HepG2 (cell line): ENCODE results near the gene CPT1C. TPM values are rescaled to one million over a fixed set of nuclear protein-coding genes. Genes with fewer than 3 reads are reported as not detected.

Experiments
- ARHGAP35 ChIP-seq: sonication (generic); formaldehyde crosslinking; IDR thresholded peaks from 2 replicates; pipeline ENCODE4 v1.9.0; 2022; ENCODE audit warnings: mild to moderate bottlenecking, inconsistent platforms, moderate library complexity, missing genetic modification reagents, borderline replicate concordance
- GATAD2A ChIP-seq: IDR thresholded peaks from 2 replicates; pipeline ENCODE4 v1.6.1; 2016
- HMGA1 ChIP-seq: sonication (generic); formaldehyde crosslinking; conservative IDR thresholded peaks from 2 replicates; pipeline ENCODE4 v1.4.0; 2020; ENCODE audit warnings: missing genetic modification reagents
- KDM6A ChIP-seq: IDR thresholded peaks from 2 replicates; pipeline ENCODE4 v1.6.1; 2016; ENCODE audit warnings: low read depth
- KLF16 ChIP-seq, 2 experiments: sonication (generic) in 1 of 2; formaldehyde crosslinking in 1 of 2; IDR thresholded peaks; 2 replicates each; pipeline versions ENCODE4 v1.6.1 to v1.8.0; 2016 to 2023; ENCODE audit warnings: missing genetic modification reagents in 2 of 2, missing compliant biosample characterization in 1 of 2
- PCBP2 ChIP-seq: fragments of 200-400 bp; formaldehyde crosslinking; optimal IDR thresholded peaks from 2 replicates; pipeline ENCODE3; 2018; ENCODE audit warnings: low read length, low read depth; ENCODE audit not compliant: poor library complexity, severe bottlenecking
- PHF8 ChIP-seq: sonication (generic); formaldehyde crosslinking; IDR thresholded peaks from 2 replicates; pipeline ENCODE4 v1.5.0; 2020; ENCODE audit warnings: missing genetic modification reagents
- PLRG1 ChIP-seq: fragments of 450-650 bp; conservative IDR thresholded peaks from 2 replicates; pipeline ENCODE4 v1.6.1; 2016
- ZEB1 ChIP-seq: IDR thresholded peaks from 2 replicates; pipeline ENCODE4 v1.6.1; 2012; ENCODE audit warnings: mild to moderate bottlenecking, low read depth, inconsistent platforms; ENCODE audit not compliant: insufficient replicate concordance
- ZNF33A ChIP-seq: sonication (generic); formaldehyde crosslinking; IDR thresholded peaks from 2 replicates; pipeline ENCODE4 v1.5.1; 2020; ENCODE audit warnings: missing genetic modification reagents, mild to moderate bottlenecking, moderate library complexity, borderline replicate concordance
- ZNF562 ChIP-seq: sonication (generic); formaldehyde crosslinking; IDR thresholded peaks from 2 replicates; pipeline ENCODE4 v1.8.0; 2022; ENCODE audit warnings: missing genetic modification reagents, borderline replicate concordance
- ZNF737 ChIP-seq: sonication (generic); formaldehyde crosslinking; IDR thresholded peaks from 2 replicates; pipeline ENCODE4 v1.5.0; 2020; ENCODE audit warnings: missing genetic modification reagents, mild to moderate bottlenecking, borderline replicate concordance
- ZNF768 ChIP-seq: sonication (generic); formaldehyde crosslinking; IDR thresholded peaks from 2 replicates; pipeline ENCODE4 v1.4.0; 2020; ENCODE audit warnings: missing genetic modification reagents
- polyA plus RNA-seq, 8 experiments: library from polyadenylated mRNA; depleted of rRNA in 3 of 8; stranded (reverse) in 7 of 8; unstranded in 1 of 8; fragments of >200 nt; fragmentation: Illumina TruSeq in 4 of 8; extraction: Trizol in 4 of 8; gene quantifications; 2 replicates each; pipeline versions ENCODE4 v1.2.1 to v1.2.3, GENCODE V29; 2011 to 2016; ENCODE audit warnings: low read depth in 4 of 8, missing spikeins in 1 of 8, mixed read lengths in 1 of 8; ENCODE audit not compliant: insufficient read depth in 1 of 8
- total RNA-seq, 5 experiments: library from RNA; depleted of rRNA; stranded (reverse); fragments of >200 nt; fragmentation: Illumina TruSeq; extraction: Trizol; gene quantifications; 2 replicates each; pipeline ENCODE4 v1.2.3, GENCODE V29; 2016; ENCODE audit warnings: low read depth in 1 of 5
- TF ChIP-seq, protein P1 (sequence below): sonication (generic); formaldehyde crosslinking; IDR thresholded peaks from 2 replicates; pipeline ENCODE4 v1.5.1; 2020; ENCODE audit warnings: mild to moderate bottlenecking, missing genetic modification reagents
- TF ChIP-seq, protein P2 (sequence below): sonication (generic); formaldehyde crosslinking; IDR thresholded peaks from 2 replicates; pipeline ENCODE4 v1.5.1; 2020; ENCODE audit warnings: missing genetic modification reagents, mild to moderate bottlenecking, borderline replicate concordance
- TF ChIP-seq, protein P3 (sequence below): sonication (generic); formaldehyde crosslinking; IDR thresholded peaks from 2 replicates; pipeline ENCODE4 v1.8.0; 2022; ENCODE audit warnings: mild to moderate bottlenecking, missing genetic modification reagents; ENCODE audit not compliant: insufficient replicate concordance
- TF ChIP-seq, protein P4 (sequence below): sonication (generic); formaldehyde crosslinking; IDR thresholded peaks from 2 replicates; pipeline ENCODE4 v1.9.0; 2021; ENCODE audit warnings: missing genetic modification reagents, mild to moderate bottlenecking, borderline replicate concordance
- TF ChIP-seq, protein P5 (sequence below): sonication (generic); formaldehyde crosslinking; IDR thresholded peaks from 2 replicates; pipeline ENCODE4 v1.8.0; 2022; ENCODE audit warnings: low read depth, missing genetic modification reagents
- TF ChIP-seq, protein P6 (sequence below): sonication (generic); formaldehyde crosslinking; IDR thresholded peaks from 2 replicates; pipeline ENCODE4 v1.5.0; 2020; ENCODE audit warnings: missing genetic modification reagents

CPT1C gene
- total and polyA plus RNA-seq, 2 of the 13 experiments (the other 11 are each of a cell fraction or from before 2014, with no cell fraction given): 0.18 TPM; not detected in 1

DNA sequence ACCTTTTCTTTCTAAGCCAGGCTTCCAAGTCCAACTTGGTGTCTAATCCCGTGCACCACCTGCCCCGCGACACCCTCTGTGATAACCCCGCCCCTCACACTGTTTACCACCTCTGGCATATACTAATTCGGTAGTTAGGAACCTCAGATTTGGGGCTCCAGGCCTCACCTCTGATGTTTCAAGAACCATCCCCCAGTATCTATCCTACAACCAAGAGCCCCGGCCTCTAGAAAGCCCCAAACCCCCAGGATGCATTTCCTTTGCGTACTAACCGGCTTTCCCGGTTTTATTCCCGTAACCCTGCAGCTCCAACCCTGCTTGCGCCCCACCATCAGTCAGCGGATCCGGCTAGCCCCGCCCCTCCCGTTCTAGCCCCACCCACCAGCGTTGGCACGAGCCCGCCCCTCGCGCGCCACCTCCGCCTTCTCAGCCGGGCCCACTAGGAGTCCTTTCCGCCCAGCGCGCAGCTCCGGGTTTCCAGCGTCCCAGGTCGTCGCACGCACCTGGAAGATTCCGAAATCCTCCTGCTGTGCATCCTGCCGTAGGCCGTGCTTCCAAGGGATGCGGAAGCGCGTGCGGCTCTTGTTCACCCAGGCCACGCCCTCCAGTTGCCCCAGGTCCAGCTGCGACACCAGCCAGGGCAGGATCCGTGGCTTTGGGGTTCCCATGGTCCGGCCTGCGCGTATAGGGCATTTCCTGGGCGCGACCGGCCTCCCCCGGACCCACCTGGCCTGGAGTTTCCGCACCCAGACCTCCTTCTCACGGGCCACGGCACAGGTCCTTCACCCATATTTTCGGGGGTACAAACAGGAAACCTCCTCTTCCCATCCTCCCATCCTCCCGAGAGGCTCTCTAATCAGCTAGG, 26.5 kb upstream of the CPT1C start (continued):
- TF ChIP-seq, protein P1, sequence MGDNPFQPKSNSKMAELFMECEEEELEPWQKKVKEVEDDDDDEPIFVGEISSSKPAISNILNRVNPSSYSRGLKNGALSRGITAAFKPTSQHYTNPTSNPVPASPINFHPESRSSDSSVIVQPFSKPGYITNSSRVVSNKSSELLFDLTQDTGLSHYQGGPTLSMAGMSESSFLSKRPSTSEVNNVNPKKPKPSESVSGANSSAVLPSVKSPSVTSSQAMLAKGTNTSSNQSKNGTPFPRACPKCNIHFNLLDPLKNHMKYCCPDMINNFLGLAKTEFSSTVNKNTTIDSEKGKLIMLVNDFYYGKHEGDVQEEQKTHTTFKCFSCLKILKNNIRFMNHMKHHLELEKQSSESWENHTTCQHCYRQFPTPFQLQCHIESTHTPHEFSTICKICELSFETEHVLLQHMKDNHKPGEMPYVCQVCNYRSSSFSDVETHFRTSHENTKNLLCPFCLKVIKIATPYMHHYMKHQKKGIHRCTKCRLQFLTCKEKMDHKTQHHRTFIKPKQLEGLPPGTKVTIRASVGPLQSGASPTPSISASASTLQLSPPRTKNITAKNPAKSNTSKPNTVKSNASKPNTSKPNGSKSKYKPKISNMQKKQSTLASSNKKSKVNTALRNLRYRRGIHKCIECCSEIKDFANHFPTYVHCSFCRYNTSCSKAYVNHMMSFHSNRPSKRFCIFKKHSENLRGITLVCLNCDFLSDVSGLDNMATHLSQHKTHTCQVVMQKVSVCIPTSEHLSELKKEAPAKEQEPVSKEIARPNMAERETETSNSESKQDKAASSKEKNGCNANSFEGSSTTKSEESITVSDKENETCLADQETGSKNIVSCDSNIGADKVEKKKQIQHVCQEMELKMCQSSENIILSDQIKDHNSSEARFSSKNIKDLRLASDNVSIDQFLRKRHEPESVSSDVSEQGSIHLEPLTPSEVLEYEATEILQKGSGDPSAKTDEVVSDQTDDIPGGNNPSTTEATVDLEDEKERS: no peak
- TF ChIP-seq KLF16 (CRISPR knock-in tag; IDR thresholded peaks at IDR 0.05): no peak
- TF ChIP-seq, protein P2, sequence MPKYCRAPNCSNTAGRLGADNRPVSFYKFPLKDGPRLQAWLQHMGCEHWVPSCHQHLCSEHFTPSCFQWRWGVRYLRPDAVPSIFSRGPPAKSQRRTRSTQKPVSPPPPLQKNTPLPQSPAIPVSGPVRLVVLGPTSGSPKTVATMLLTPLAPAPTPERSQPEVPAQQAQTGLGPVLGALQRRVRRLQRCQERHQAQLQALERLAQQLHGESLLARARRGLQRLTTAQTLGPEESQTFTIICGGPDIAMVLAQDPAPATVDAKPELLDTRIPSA (CRISPR knock-in tag): no peak
- no peak for TF ChIP-seq GATAD2A (CRISPR knock-in tag)
- no peak for TF ChIP-seq PLRG1
- no peak for TF ChIP-seq KDM6A (CRISPR knock-in tag)
- TF ChIP-seq ZEB1: peak; percentile 43
- 0 out of 2 replicates have a peak, but pooled peaks have one; percentile 61 for TF ChIP-seq ARHGAP35 (CRISPR knock-in tag)
- TF ChIP-seq PHF8 (CRISPR knock-in tag): peak; percentile 71
- TF ChIP-seq, protein P3, sequence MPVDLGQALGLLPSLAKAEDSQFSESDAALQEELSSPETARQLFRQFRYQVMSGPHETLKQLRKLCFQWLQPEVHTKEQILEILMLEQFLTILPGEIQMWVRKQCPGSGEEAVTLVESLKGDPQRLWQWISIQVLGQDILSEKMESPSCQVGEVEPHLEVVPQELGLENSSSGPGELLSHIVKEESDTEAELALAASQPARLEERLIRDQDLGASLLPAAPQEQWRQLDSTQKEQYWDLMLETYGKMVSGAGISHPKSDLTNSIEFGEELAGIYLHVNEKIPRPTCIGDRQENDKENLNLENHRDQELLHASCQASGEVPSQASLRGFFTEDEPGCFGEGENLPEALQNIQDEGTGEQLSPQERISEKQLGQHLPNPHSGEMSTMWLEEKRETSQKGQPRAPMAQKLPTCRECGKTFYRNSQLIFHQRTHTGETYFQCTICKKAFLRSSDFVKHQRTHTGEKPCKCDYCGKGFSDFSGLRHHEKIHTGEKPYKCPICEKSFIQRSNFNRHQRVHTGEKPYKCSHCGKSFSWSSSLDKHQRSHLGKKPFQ (CRISPR knock-in tag): peak; percentile 28
- no peak for TF ChIP-seq PCBP2
- no peak for TF ChIP-seq ZNF33A (CRISPR knock-in tag)
- TF ChIP-seq, protein P4, sequence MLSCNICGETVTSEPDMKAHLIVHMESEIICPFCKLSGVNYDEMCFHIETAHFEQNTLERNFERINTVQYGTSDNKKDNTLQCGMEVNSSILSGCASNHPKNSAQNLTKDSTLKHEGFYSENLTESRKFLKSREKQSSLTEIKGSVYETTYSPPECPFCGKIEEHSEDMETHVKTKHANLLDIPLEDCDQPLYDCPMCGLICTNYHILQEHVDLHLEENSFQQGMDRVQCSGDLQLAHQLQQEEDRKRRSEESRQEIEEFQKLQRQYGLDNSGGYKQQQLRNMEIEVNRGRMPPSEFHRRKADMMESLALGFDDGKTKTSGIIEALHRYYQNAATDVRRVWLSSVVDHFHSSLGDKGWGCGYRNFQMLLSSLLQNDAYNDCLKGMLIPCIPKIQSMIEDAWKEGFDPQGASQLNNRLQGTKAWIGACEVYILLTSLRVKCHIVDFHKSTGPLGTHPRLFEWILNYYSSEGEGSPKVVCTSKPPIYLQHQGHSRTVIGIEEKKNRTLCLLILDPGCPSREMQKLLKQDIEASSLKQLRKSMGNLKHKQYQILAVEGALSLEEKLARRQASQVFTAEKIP (CRISPR knock-in tag): no peak
- TF ChIP-seq, protein P5, sequence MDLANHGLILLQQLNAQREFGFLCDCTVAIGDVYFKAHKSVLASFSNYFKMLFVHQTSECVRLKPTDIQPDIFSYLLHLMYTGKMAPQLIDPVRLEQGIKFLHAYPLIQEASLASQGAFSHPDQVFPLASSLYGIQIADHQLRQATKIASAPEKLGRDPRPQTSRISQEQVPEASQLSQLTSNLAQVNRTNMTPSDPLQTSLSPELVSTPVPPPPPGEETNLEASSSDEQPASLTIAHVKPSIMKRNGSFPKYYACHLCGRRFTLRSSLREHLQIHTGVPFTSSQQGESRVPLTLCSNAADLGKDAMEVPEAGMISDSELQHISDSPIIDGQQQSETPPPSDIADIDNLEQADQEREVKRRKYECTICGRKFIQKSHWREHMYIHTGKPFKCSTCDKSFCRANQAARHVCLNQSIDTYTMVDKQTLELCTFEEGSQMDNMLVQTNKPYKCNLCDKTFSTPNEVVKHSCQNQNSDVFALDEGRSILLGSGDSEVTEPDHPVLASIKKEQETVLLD (CRISPR knock-in tag): no peak
- TF ChIP-seq ZNF768: peak; percentile 79; the same call in 1 of the 2 replicates
- TF ChIP-seq ZNF737: no peak
- no peak for TF ChIP-seq HMGA1
- TF ChIP-seq ZNF562 (CRISPR knock-in tag): no peak
- TF ChIP-seq, protein P6, sequence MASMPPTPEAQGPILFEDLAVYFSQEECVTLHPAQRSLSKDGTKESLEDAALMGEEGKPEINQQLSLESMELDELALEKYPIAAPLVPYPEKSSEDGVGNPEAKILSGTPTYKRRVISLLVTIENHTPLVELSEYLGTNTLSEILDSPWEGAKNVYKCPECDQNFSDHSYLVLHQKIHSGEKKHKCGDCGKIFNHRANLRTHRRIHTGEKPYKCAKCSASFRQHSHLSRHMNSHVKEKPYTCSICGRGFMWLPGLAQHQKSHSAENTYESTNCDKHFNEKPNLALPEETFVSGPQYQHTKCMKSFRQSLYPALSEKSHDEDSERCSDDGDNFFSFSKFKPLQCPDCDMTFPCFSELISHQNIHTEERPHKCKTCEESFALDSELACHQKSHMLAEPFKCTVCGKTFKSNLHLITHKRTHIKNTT (CRISPR knock-in tag): no peak
